Fibroblast of skin of right quadriceps (primary cell): ENCODE results near the gene TRIM61.
A peak's percentile ranks its signal among the peaks of the same experiment; 100 is the strongest.
"Not testable (repeated sequence)": the region's sequence is repeated elsewhere in the genome, so short reads cannot be mapped to it uniquely, and the experiment has no call there.

Experiments used
- DNase-seq: peaks from one replicate; pipeline ENCODE4 v3.0.0-alpha.2; 2013

Gene TRIM61

GRCh38 chr4:164956766-164957643 lies 20.5 kb downstream of the TRIM61 start:
- DNase-seq = peak; percentile 71

DNA sequence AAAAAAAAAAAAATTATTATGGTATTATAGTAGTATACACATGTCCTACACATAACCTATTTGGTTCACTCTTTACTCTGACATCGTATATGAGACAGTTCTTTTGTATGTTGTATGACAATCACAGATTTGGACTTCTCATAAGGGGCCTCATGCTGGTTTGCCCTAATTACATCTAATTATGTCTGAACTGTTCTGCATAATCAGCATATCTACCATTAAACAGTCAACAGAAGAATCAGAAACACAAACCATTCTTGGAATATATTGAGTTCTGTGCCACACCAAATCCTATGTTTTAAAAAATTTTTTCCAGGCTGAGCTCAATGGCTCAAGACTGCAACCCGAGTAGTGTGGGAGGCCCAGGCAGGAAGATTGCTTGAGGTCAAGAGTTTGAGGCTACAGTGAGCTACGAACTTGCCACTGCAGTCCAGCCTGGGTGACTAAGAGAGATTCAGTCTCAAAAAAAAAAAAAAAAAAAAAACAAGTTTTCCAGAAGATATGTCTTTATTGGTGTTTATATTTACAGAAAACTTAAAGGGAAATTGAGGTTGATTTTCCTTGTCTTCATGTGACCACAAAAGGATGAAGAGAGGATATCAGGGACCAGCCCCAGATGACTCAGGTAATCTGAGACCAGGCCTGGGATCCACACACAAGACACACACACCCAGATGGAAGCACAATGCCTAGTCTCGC lies 22.2 kb downstream of the TRIM61 start:
- no peak for DNase-seq

- no peak for DNase-seq
Measured at GRCh38 chr4:164952551-164952950, 24.9 kb downstream of the TRIM61 start.

DNA sequence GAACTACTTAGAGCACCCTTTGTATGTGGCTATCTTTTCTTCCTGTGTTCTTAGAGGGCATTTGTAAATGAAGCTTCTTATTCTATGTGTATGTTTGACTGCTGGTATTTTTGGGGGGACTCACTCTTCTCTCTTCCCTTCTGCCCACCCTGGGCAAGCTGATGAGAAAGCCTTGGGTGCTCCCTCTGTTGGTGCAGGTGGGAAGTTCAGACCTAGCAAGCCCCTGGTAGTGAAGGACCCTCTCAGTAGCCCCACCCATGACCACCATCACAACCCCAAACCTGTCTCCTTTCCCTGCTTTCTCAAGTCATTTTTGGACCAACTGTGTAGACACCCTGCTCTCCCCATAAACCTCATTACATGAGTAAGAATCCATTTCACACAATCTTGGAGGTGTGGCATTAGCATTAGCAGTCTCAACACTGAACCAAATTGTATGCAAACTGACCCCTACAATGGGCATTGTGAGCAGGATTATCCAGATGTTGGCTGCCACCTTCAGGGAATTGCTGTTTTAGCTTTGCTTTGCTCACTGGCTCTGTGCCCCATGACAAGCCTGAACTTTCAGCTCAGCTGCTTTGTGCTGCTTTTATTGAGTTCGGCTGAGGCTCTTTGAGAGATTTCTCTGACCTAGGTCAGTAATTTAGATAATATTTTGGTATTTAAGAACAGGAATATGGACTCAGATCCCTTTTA lies 27.9 kb downstream of the TRIM61 start:
- no peak for DNase-seq

DNA sequence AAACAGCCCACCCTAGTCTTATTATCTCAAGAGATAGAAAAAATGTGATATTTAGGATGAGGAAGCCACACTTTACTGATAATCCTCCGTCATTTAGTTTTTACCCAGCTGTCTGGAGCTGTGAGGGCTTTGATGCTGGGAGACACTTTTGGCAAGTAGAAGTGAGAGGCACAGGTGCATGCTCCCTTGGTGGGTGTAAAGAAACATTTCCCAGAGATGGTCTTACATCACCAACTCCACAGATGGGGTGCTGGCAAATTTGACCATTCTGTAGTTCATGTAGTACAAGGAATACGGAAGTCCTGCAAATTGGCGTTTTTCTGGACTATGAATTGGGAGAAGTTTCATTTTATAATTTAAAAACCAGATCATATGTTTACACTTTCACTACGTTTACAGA lies 28.5 kb downstream of the TRIM61 start:
- no peak for DNase-seq

GRCh38 chr4:164948006-164948405 lies 29.5 kb downstream of the TRIM61 start:
- DNase-seq = not testable (repeated sequence)

DNA sequence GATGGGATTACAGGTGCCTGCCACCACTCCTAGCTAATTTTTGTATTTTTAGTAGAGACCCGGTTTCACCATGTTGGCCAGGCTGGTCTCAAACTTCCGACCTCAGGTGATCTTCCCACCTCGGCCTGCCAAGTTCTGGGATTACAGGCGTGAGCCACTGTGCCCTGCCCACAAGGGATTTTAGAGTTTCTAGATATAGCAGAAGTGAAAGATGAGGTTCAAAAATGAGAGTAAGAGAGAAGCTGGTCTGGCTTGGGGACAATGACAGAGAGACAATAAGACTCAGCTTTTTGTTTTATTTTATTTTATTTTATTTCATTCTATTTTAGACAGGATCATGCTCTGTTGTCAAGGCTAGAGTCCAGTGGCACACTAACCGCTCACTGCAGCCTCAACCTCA lies 30.6 kb downstream of the TRIM61 start:
- DNase-seq = no peak

DNA sequence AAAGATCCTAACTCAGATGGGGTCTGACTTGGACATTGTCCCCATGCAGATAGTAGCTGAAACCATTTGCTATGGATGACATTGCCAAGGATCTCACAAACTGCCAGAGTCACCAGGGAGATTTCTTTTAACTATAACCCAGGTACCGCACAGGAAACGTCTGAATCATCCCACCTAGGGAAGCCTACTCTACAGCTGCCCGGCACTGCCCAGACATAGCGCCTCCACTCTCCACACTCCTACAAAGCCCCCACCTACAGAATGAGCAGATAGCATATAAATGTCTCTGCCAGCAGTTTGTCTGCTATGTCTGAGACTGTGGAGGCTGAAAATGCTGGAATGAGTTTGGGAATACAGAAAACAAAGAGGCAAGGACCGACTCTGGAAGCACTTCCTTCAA lies 32.3 kb downstream of the TRIM61 start:
- DNase-seq = no peak

GRCh38 chr4:164943192-164943591 lies 34.3 kb downstream of the TRIM61 start:
- no peak for DNase-seq

DNA sequence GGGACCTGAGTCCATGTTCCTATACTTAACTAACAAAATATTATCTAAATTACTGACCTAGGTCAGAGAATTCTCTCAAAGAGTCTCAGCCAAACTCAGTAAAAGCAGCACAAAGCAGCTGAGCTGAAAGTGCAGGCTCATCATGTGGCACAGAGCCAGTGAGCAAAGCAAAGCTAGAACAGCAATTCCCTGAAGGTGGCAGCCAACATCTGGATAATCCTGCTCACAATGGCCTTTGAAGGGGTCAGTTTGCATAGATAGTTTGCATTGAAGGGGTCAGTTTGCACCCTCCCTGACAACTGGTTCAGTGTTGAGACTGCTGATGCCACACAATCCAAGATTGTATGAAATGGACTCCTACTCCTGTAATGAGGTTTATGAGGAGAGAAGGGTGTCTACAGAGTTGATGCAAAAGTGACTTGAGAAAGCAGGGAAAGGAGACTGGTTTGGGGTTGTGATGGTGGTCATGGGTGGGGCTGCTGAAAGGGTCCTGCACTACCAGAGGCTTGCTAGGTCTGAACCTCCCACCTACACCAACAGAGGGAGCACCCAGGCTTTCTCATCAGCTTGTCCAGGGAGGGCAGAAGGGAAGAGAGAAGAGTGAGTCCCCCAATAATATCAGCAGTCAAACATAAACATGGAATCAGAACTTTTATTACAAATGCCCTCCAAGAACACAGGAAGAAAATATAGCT lies 39.7 kb downstream of the TRIM61 start:
- DNase-seq = no peak

DNA sequence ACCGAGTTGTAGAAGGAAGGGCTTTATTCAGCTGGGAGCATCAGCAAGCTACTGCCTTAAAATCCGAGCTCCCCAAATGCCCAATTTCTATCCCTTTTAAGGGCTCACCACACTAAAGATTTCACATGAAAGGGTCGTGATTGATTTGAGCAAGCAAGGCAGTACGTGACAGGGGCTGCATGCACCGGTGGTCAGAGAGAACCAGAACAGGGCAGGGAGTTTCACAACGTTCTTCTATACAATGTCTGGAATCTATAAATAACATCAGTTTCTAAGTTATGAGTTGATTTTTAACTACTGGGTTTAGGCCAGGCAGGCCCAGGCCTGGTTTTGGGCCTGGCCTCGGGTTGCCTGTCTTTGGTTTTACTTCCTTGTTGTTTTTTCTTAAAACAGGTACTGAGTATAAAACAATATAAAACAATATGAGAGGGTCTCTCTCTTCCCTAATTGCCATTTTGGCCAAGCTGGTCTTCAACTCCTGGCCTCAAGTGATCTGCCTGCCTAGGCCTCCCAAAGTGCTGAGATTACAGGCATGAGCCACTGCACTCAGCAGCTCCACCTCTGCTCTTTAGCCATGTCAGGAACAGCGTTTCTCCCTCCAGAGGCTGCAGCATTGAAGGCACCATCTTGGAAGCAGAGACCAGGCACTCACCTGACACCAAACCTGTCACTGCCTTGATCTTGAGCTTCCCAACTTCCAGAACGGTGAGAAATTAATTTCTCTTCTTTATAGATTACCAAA lies 41.4 kb downstream of the TRIM61 start:
- not testable (repeated sequence) for DNase-seq

- DNase-seq = no peak
Measured at GRCh38 chr4:164935363-164935762, 42.1 kb downstream of the TRIM61 start.

DNA sequence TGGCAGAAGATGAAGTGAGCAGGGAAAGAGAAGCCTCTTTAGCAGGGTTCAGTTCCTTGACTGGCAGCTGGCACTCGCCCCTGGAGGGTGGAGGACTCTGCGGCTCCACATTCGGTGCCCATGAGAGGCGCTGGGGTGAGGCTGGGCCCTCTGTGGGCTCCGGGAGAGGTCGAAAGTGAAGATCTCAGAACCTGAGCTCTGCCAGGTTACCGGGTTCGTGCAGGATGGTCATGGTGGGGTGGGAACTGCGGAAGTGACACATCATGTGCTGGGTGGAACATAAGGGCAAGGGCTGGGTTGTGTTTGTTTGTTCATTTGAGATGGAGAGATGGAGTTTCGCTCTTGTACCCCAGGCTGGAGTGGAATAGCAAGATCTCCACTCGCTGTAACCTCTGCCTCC lies 44.2 kb downstream of the TRIM61 start:
- no peak for DNase-seq

- no peak for DNase-seq
Measured at GRCh38 chr4:164931551-164932324, 45.7 kb downstream of the TRIM61 start.

DNA sequence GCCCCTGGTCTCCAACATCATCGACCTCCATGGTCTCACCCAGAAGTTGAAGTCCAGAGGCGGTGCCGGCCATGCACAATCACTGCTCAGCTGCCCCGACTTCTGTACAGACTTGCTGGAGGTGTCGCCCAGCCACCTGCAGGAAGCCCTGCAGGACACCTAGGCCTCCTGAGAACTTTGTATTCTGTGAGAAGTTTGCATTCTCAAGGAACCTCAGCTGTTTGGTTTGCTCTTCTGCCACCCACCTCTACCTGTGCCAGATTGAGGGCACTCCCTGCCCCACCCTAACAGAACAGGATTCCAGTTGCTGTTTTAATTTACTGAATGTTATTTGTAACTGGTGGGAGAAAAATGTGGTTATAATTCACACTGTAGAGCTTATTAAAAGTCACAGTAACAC lies 46.8 kb downstream of the TRIM61 start:
- no peak for DNase-seq

DNA sequence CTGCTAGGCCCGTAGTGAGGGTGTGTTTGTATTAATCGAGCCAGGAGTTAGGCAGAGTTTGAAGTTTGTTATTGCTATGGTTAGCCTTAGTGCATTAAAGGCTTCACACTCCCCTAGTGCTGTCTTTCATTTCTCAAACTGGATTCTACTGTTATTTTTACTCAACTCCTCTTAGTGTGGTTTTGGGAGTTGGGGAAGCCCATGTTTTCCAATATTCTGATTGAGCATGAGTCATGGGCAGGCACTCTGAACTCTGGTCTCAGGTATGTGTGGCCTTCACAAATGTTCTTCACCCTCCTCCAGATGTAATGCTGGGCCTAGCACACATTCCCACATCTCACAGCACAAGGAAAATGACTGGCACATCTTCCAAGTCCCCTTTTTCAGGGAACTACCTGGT lies 50.4 kb downstream of the TRIM61 start:
- DNase-seq = not testable (repeated sequence)

DNA sequence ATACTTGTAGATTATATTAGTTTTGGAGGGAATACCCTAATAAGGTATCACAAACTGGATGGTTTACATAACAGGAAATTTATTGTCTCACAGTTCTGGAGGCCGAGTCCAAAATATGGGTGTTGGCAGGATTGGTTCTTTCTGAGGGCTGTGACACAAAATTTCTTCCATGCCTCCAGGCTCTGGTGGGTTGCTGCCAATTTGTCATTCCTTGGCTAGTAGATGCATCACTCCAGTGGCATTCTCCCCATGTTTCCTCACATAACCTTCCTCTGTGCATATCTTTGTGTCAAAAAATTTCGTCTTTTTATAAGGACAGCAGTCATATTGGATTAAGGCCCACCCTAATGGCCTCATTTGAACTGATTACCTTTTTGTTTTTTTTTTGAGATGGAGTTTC lies 51.2 kb downstream of the TRIM61 start:
- no peak for DNase-seq

GRCh38 chr4:164924670-164925238 lies 52.7 kb downstream of the TRIM61 start:
- DNase-seq = no peak

DNA sequence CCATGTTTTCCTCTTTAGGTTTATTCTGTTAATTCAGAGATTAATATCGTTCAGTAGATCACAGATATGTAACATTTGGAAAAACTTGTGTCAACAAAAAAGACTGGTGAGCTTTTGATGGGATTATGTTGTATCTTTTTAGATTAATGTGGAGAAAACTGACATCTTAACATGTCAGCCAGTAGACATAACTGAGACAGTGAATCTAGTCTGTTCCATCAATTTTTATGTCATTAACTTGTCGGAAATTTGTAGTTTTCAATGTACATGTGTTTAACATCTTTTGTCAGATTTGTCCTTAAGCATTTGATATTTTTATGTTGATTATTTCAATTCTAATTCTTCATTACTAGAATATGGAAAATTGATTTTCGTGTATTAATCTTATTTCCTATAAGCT lies 58.5 kb downstream of the TRIM61 start:
- DNase-seq = no peak
